Activated naive CD4-positive, alpha-beta T cell (primary cell): ENCODE data around the gene DOK1.

Experiments used
- DNase-seq, 4 experiments: peaks; one replicate each; lab custom pipeline; 2025; lab: John Stamatoyannopoulos, UW

Gene DOK1

DNA sequence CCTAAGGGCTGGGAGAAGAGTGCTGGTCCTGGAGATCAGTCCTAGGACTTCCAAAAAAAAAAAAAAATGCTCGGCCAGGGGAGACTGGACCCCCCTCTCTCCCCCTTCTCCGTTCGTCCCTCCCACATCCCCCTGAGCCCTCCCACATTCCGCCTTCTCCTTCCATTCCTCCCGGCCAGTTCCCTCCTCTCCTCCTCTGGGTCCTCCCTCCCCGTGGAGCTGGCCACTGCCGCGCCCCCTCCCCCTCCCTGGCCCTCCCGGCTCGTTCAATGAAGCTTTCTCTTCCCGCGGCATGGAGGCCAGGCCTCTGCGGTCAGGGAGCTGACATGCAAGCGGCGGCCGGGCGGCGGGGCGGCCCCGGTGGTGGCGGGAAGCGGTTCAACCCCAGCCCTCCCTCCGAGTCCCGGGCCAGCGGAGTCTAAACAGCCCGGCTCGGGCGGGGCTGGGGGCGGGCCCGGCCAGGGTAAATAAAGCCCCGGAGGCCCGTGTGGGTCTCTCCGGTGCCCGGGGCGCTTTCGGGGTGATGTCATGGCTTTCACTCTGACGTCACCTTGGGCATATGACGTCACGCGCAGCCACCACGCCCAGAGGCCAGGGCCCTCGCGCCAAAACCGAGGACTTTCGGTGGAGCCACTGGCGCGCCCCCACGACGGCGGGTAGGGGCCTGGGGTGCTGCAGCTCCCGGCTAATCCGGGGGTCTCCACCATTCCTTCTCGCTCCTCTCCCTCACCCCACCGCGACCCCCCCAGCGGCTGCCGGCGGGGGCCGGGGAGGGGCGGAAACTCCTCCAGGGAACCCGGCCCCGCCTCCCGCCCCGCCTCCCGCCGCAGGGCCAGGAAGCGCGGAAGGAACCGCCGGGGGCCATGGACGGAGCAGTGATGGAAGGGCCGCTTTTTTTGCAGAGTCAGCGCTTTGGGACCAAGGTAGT is at the start of gene DOK1, which contains the start of gene LOXL3:
Gene DOK1, plus strand, starts transcription at position 829 of the 928 bp plus-strand sequence. Its CDS starts 35 bp downstream, at position 864.
Gene LOXL3, minus strand, starts transcription at position 51 of the 928 bp plus-strand sequence. CDS start 1,308 bp downstream, outside the sequence.
- DNase-seq, result peak; percentile 61 to 78 (median 67)

DNA sequence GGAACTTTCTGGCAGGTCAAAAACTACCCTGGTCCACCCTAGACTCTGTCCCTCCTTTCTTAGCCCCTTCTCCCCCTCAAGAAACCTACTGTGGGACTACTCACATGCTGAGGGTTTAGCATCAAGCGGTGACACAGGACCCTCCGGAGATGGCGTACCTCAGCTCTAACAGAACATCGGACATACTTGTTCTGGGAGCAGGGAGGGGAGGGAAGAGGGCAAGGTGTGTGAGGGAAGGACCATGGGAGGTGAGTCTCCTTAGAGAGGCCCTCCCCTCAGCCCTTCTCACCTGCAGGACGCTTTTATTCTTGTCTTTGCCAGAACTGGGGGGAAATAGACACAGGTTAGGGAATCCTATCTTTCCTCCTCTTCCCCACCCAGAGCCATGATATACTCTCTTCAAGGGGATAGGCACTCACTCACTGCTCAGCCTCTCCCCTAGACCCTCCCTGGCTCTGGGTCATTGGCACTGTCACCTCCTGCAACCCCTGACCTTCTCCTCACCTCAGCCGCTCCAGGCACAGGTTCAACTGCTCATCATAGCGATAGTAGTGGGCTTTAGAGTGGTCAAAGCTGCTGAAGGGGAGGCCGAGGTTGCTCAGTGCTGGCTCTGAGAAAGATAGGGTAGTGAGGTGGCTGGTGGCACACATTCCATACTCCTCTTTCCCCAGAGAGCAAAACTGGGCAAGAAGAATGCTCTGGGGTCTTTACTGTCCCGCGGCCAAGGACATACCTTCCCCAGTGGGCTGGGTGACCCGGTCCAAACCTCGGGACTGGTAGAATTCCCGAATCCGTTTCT is 48.9 kb upstream of the DOK1 start:
- DNase-seq, result no peak

- peak; percentile 94 to 99 (median 98) for DNase-seq
Measured at GRCh38 chr2:74507145-74507925, 47.2 kb upstream of the DOK1 start, which contains the start of gene PCGF1. Gene PCGF1 (minus strand): TSS chr2:74507695. CDS start chr2:74507668, 27 bp downstream.

- DNase-seq, result no peak
Measured at GRCh38 chr2:74507926-74508520, 46.5 kb upstream of the DOK1 start.

GRCh38 chr2:74510272-74510671 is 44.2 kb upstream of the DOK1 start:
- DNase-seq, result no peak

- DNase-seq, result no peak
Measured at GRCh38 chr2:74511104-74511989, 43.2 kb upstream of the DOK1 start.

- no peak for DNase-seq
Measured at GRCh38 chr2:74512744-74513604, 41.5 kb upstream of the DOK1 start.

GRCh38 chr2:74513605-74514367 is 40.7 kb upstream of the DOK1 start:
- DNase-seq, result peak in 1 of 4 experiments; percentile 13

- no peak for DNase-seq
Measured at GRCh38 chr2:74514368-74515270, 39.9 kb upstream of the DOK1 start, which contains the start of gene TLX2. Gene TLX2 (plus strand): TSS chr2:74514450. CDS start chr2:74514807, 357 bp downstream.

- no peak for DNase-seq
Measured at GRCh38 chr2:74515271-74515980, 39.1 kb upstream of the DOK1 start.

DNA sequence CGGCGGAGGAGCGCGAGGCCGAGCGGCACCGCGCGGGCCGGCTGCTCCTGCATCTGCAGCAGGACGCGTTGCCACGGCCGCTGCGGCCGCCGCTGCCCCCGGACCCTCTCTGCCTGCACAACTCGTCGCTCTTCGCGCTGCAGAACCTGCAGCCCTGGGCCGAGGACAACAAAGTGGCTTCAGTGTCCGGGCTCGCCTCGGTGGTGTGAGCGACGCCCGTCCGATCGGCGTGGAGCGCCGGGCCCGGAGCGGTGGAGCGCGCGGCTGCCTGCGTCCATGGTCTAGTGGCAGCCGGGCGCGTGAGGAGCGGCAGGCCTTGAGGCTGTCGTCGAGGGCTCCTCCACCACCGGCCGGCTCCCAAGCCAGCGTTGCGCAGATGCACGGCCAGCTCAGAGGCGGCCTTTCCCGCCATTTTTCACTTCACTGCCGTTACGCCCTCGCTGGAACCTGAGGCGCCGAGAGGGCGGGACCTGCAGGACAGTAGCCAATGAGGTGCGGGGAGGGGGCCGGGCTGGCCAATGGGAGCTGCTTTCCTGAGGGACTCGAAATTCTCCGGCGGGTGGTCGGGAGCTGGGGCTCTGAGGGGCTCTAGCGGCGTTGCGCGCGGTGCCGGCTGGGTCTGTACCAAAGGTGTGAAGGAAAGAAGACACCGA is 38.4 kb upstream of the DOK1 start:
- DNase-seq, result peak in 3 of 4 experiments; percentile 22 to 65 (median 40)

DNA sequence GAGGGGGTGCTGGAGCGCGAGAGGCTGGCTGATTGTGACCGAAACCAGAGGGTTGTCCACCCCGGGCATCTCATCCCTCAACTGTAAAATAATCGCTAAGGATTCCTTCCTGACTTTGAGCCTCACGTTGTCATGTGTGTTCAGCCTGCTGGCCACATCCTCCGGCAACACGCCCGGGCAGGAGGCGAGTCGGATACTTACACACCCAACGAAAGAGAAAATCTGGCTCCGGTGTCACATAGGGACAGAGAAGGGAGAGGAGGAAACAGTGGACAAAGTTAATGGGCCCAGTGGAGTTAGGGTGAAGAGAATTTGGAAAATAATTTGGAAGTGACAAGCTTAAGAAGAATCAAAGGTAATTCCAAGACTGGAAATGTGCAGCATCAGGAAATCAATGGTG is 37.9 kb upstream of the DOK1 start:
- DNase-seq, result no peak

DNA sequence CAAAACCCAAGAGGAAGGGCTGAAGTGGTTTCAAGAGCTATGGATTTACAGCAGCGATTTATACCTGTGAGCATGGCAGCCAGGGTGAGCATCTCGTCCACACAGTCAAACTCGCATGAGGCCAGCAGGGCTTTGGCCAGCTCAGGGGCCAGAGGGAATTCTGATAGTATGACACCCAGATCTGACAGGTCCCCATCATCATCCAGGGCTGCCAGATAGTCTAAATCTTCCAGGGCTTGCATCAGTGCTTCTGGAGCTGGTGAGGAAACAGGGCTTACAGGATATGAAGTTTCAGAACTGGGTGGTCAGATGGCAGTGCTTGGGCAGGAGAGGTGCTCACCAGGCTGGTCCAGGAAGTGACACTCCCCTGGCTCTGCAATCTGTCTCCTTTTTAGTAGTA is 32.0 kb upstream of the DOK1 start:
- DNase-seq, result no peak

GRCh38 chr2:74524005-74524404 is 30.5 kb upstream of the DOK1 start:
- DNase-seq, result no peak

DNA sequence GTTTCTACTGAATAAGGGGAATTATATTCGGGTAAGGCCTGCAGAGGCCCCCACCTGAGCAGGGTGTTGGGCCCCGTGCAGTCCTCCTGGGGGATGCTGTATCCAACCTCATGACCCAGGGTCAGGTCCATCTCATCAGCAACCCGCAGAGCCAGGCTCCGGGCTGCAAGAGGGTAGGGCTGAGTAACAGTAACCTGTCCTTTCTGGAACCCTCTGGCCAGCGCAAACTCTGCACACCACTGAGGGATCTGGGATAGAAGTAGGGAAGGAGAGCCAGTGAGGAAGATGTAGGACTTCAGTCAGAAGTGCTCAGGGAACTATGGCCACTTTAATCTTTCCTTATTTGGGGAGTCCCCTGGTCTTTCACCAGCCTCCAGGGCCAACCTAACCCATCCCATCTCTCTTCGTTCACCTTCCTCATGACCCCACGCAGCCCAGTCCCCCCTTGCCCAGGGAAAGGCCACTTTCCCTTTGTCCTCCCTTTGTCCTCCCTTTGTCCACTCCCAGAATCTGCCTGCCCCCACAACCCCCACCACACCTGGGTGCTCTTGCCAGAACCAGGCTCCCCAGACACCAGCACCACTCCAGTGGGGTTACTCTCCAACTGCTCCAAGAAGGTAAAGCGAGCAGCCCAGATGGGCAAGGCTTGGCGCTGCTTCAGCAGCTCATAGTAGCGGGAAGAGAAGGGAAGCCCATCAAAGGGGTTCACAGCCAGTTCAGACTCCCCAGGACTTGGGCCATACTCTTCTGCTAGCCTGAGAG is 29.4 kb upstream of the DOK1 start:
- no peak for DNase-seq
